IMR-90 (cell line): Measurements from ENCODE around the gene PIN1. TPM values are rescaled to one million over a fixed set of nuclear protein-coding genes. Genes with fewer than 3 reads are reported as not detected.

Source experiments
- ATAC-seq: fragments of 200-7000 bp; cut with Tn5 transposase; 2 replicates; pipeline ENCODE4 v1.9.1; 2020; ENCODE audit warnings: low read depth, mild to moderate bottlenecking, moderate library complexity
- BruUV-seq: library from RNA; stranded (reverse); fragments of 400-500 nt; replicated peaks from 2 replicates; lab custom pipeline; 2021; lab: Mats Ljungman, UMichigan
- CTCF ChIA-PET: fragments of 300-600 bp; formaldehyde crosslinking; extraction: SDS; loops from one replicate; lab custom pipeline; 2021; ENCODE audit warnings: antibody characterized with exemption; lab: Yijun Ruan, JAX
- POLR2A ChIA-PET: fragments of 300-600 bp; sonication (Branson Sonifier 250); formaldehyde crosslinking; loops from one replicate; lab custom pipeline; 2022; ENCODE audit warnings: antibody characterized with exemption; ENCODE audit not compliant: unreplicated experiment; lab: Charles Lee
- DNase-seq: peaks from one replicate; pipeline ENCODE4 v3.0.0; 2013
- H2AFZ ChIP-seq: replicated peaks from 2 replicates; pipeline ENCODE3; 2013; ENCODE audit warnings: low read length, mild to moderate bottlenecking; ENCODE audit not compliant: poor library complexity
- H2AK5ac ChIP-seq: 2 replicates; pipeline ENCODE4 v1.6.1; 2013; ENCODE audit warnings: low read depth, low read length, inconsistent platforms
- H2AK9ac ChIP-seq: replicated peaks from 2 replicates; pipeline ENCODE3; 2013; ENCODE audit warnings: mild to moderate bottlenecking, low read depth, low read length, moderate library complexity; ENCODE audit not compliant: poor library complexity
- H2BK120ac ChIP-seq: 2 replicates; pipeline ENCODE4 v1.6.1; 2013; ENCODE audit warnings: low read depth, low read length, inconsistent platforms
- H2BK15ac ChIP-seq: 3 replicates; pipeline ENCODE4 v1.6.1; 2013; ENCODE audit warnings: low read depth, low read length, inconsistent platforms
- H2BK20ac ChIP-seq: 2 replicates; pipeline ENCODE4 v1.6.1; 2013; ENCODE audit warnings: low read depth, mild to moderate bottlenecking, inconsistent platforms, low read length, moderate library complexity
- H2BK5ac ChIP-seq: 2 replicates; pipeline ENCODE4 v1.6.1; 2013; ENCODE audit warnings: mild to moderate bottlenecking, low read depth, low read length, inconsistent platforms; ENCODE audit not compliant: poor library complexity, severe bottlenecking
- H3K14ac ChIP-seq: replicated peaks from 2 replicates; pipeline ENCODE4 v1.6.1; 2013; ENCODE audit warnings: low read depth, low read length, inconsistent platforms
- H3K18ac ChIP-seq: 2 replicates; pipeline ENCODE4 v1.6.1; 2013; ENCODE audit warnings: low read depth, low read length, control low read depth
- H3K23ac ChIP-seq: 2 replicates; pipeline ENCODE4 v1.6.1; 2013; ENCODE audit warnings: low read depth, low read length, inconsistent platforms
- H3K27ac ChIP-seq: 2 replicates; pipeline ENCODE4 v1.5.1; 2013; ENCODE audit warnings: mild to moderate bottlenecking, control low read depth, low read length; ENCODE audit not compliant: insufficient read depth
- H3K27me3 ChIP-seq: 2 replicates; pipeline ENCODE4 v1.6.1; 2013; ENCODE audit warnings: low read length; ENCODE audit not compliant: control insufficient read depth, insufficient read depth
- H3K36me3 ChIP-seq: 2 replicates; pipeline ENCODE4 v1.6.1; 2013; ENCODE audit warnings: low read length, mixed read lengths; ENCODE audit not compliant: control insufficient read depth, insufficient read depth
- H3K4ac ChIP-seq: 2 replicates; pipeline ENCODE4 v1.6.1; 2013; ENCODE audit warnings: low read depth, low read length, inconsistent platforms
- H3K4me1 ChIP-seq: 2 replicates; pipeline ENCODE4 v1.6.1; 2013; ENCODE audit warnings: low read length, mixed read lengths; ENCODE audit not compliant: control insufficient read depth, insufficient read depth
- H3K4me2 ChIP-seq: 2 replicates; pipeline ENCODE4 v1.6.1; 2013; ENCODE audit warnings: low read depth, mild to moderate bottlenecking, control low read depth, low read length, moderate library complexity
- H3K4me3 ChIP-seq: 2 replicates; pipeline ENCODE4 v1.5.1; 2013; ENCODE audit warnings: low read depth, mild to moderate bottlenecking, control low read depth, low read length, moderate library complexity; ENCODE audit not compliant: insufficient read depth
- H3K56ac ChIP-seq: 2 replicates; pipeline ENCODE4 v1.6.1; 2013; ENCODE audit warnings: low read length, inconsistent platforms; ENCODE audit not compliant: insufficient read depth; ENCODE audit errors: extremely low read depth
- H3K79me1 ChIP-seq, 2 experiments: 2 replicates each; pipeline ENCODE4 v1.6.1; 2013; ENCODE audit warnings: low read length in 2 of 2, inconsistent platforms in 1 of 2, low read depth in 1 of 2
- H3K9ac ChIP-seq: 2 replicates; pipeline ENCODE4 v1.6.1; 2013; ENCODE audit warnings: low read depth, low read length, control low read depth
- H3K9me1 ChIP-seq: 2 replicates; pipeline ENCODE4 v1.6.1; 2013; ENCODE audit warnings: low read length, inconsistent platforms; ENCODE audit not compliant: insufficient read depth
- H3K9me3 ChIP-seq: 2 replicates; pipeline ENCODE4 v1.6.1; 2013; ENCODE audit warnings: low read length; ENCODE audit not compliant: control insufficient read depth, insufficient read depth
- H4K20me1 ChIP-seq: 2 replicates; pipeline ENCODE4 v1.6.1; 2013; ENCODE audit warnings: low read length, inconsistent platforms; ENCODE audit not compliant: insufficient read depth
- H4K5ac ChIP-seq: 2 replicates; pipeline ENCODE4 v1.6.1; 2013; ENCODE audit warnings: mild to moderate bottlenecking, low read depth, low read length, control low read depth
- H4K8ac ChIP-seq, 2 experiments: 2 replicates each; pipeline ENCODE4 v1.6.1; 2013; ENCODE audit warnings: low read depth in 2 of 2, low read length in 2 of 2, control low read depth in 1 of 2, inconsistent platforms in 1 of 2
- H4K91ac ChIP-seq: 2 replicates; pipeline ENCODE4 v1.6.1; 2013; ENCODE audit warnings: low read depth, low read length, inconsistent platforms; ENCODE audit not compliant: insufficient read depth
- CTCF ChIP-seq: conservative IDR thresholded peaks from 2 replicates; pipeline ENCODE4 v1.5.1; 2012; ENCODE audit warnings: mild to moderate bottlenecking, low read depth, low read length, improper control_type of control experiment
- MAFK ChIP-seq: IDR thresholded peaks from 2 replicates; pipeline ENCODE4 v1.6.1; 2012; ENCODE audit warnings: low read depth, low read length, improper control_type of control experiment
- WGBS, 2 experiments: methylation state at CpG; one replicate each; pipeline versions ENCODE4 v1.1.5 to v1.1.7; 2013; ENCODE audit warnings: missing lambda C conversion rate in 2 of 2; ENCODE audit not compliant: insufficient read length in 1 of 2; ENCODE audit errors: extremely low coverage in 2 of 2; 5-methylcytosine and 5-hydroxymethylcytosine counted together
- dilution Hi-C: fragments of 300-500 bp; cut with HindIII; formaldehyde crosslinking; loops from one replicate; pipeline ENCODE4 v1.14.3; 2018; ENCODE audit warnings: low sequenced_read_pairs; ENCODE audit not compliant: unreplicated experiment
- in situ Hi-C: fragments of 300-500 bp; cut with MboI; formaldehyde crosslinking; loops from 3 replicates; pipeline ENCODE4 v1.14.3; 2019; ENCODE audit warnings: low sequenced_read_pairs, inconsistent platforms, mixed read lengths
- intact Hi-C: fragments of 100-400 bp; cut with micrococcal nuclease; formaldehyde crosslinking; loops from 2 replicates; pipeline ENCODE4 v1.10.0; 2022
- polyA plus RNA-seq, 3 experiments: library from polyadenylated mRNA; depleted of rRNA; stranded (reverse); fragments of >200 nt; gene quantifications; 2 replicates each; pipeline ENCODE4 v1.2.3, GENCODE V29; 2012; ENCODE audit warnings: low replicate concordance in 1 of 3
- total RNA-seq: library from RNA; depleted of rRNA; stranded (reverse); fragments of >200 nt; gene quantifications from 2 replicates; pipeline ENCODE4 v1.2.3, GENCODE V29; 2012

The PIN1 gene
- total and polyA plus RNA-seq, 2 of the 4 experiments (the other 2 are of a cell fraction), result 76.0 to 105 TPM

DNA sequence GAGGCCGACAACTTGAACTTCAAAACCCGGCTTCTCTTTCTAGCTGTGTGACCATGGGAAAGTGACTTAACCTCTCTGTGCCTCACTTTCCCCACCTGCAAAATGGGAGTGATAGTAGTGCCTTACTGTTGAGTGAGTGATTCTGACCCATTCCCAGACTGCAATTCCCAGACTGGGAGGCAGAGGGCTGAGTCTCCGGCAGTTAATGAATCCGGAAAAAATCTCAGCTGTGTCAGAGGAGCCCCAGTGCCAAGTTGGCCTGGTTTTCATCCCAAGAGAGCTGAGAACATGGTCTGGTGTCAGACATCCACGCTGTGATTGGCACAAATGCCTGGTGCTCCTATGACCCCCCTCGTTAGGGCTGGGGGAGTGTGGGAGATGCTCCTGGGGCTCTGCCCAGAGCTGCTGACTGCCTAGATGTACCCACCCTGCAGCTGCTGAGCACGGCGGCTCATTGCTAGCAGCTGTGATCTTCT is 50.0 kb downstream of the PIN1 start:
- Histone ChIP-seq H2AFZ (no peak overlapping the region), H3K9ac (no peak overlapping the region), H3K9me1 (no peaks in the 10 kb centered on the region), H3K23ac (no peak overlapping the region), H3K14ac (no peak overlapping the region), H3K36me3 (no peaks in the 10 kb centered on the region), H3K4me1 (peaks cover 2% of the 10 kb centered on the region; the same call in 1 of the 2 replicates), H3K4me2 (no peak overlapping the region), H3K79me1 (no peaks in the 10 kb centered on the region), H4K8ac (no peak overlapping the region), H3K4me3 (no peak overlapping the region), H4K20me1 (no peaks in the 10 kb centered on the region; the same call in 1 of the 2 replicates), H3K4ac (no peak overlapping the region), H3K18ac (no peak overlapping the region), H3K27ac (no peak overlapping the region), H4K91ac (no peak overlapping the region), H4K5ac (no peak overlapping the region), H2BK20ac (no peak overlapping the region), H3K56ac (no peak overlapping the region), H3K27me3 (no peaks in the 10 kb centered on the region; the same call in 1 of the 2 replicates), H3K9me3 (no peaks in the 10 kb centered on the region), H2BK120ac (no peak overlapping the region), H2BK15ac (no peak overlapping the region), H2BK5ac (no peak overlapping the region), H2AK9ac (no peak overlapping the region), H2AK5ac (no peak overlapping the region)
- ChIA-PET POLR2A (no interaction called here), CTCF (interaction anchor here (0.6 to 1.1 kb wide), 2 partner anchors 14 to 37 kb away, joined by 3 to 4 read pairs; no protein-coding TSS in a partner anchor)
- BruUV-seq, result no TSS peak
- in situ Hi-C loops, result no loop called here
- dilution Hi-C loops, result no loop called here
- ATAC-seq, result peak; percentile 88
- intact Hi-C loops, result no loop called here
- peak; percentile 23 for DNase-seq
- 6% methylated on average over 2 of the region's 8 CpGs; no CpG with 5 or more reads in 1 of the 2 experiments for WGBS, 2 experiments
- no peak for TF ChIP-seq MAFK
- TF ChIP-seq CTCF, result peak; percentile 27; the same call in 1 of the 2 replicates
